Stimulated activated CD8-positive, alpha-beta memory T cell treated with anti-CD3 and anti-CD28 coated beads, Interleukin-7, amount 100 ng/mL, for 1 hour (primary cell): ENCODE data around the gene PDK2.

Experiments used
- DNase-seq, 2 donors: peaks; one replicate each; pipeline ENCODE4 v3.0.0-alpha.2; 2020; ENCODE audit warnings: low read depth in 2 of 2

The PDK2 gene

GRCh38 chr17:50094753-50095619 lies at the start of gene PDK2:
Gene PDK2 (plus strand): TSS chr17:50095351. CDS start chr17:50095436, 85 bp downstream.
- peak; percentile 91 to 92 for DNase-seq

- DNase-seq, result no peak
These were observed 49.0 kb upstream of the PDK2 start for GRCh38 chr17:50046179-50046578.

- no peak for DNase-seq
These were observed 48.5 kb upstream of the PDK2 start for GRCh38 chr17:50046667-50047066.

- DNase-seq, result no peak
These were observed 48.1 kb upstream of the PDK2 start for GRCh38 chr17:50047083-50047482.

GRCh38 chr17:50047488-50048126 lies 47.5 kb upstream of the PDK2 start:
- no peak for DNase-seq

GRCh38 chr17:50048146-50048720 lies 46.9 kb upstream of the PDK2 start:
- DNase-seq, result no peak

GRCh38 chr17:50048988-50049387 lies 46.2 kb upstream of the PDK2 start:
- no peak for DNase-seq

GRCh38 chr17:50049636-50050035 lies 45.5 kb upstream of the PDK2 start:
- no peak for DNase-seq

- no peak for DNase-seq
These were observed 44.6 kb upstream of the PDK2 start for GRCh38 chr17:50050431-50051032.

- no peak for DNase-seq
These were observed 44.0 kb upstream of the PDK2 start for GRCh38 chr17:50051082-50051576.

- DNase-seq, result no peak
These were observed 43.5 kb upstream of the PDK2 start for GRCh38 chr17:50051606-50052005.

GRCh38 chr17:50052241-50052796 lies 42.8 kb upstream of the PDK2 start:
- no peak for DNase-seq

- no peak for DNase-seq
These were observed 42.1 kb upstream of the PDK2 start for GRCh38 chr17:50052822-50053653.

- DNase-seq, result no peak
These were observed 41.5 kb upstream of the PDK2 start for GRCh38 chr17:50053654-50053960.

- no peak for DNase-seq
These were observed 40.1 kb upstream of the PDK2 start for GRCh38 chr17:50055055-50055425.

- DNase-seq, result peak in 1 of 2 donors; percentile 40
These were observed 39.5 kb upstream of the PDK2 start, which contains the start of gene ITGA3 for GRCh38 chr17:50055426-50056216. Gene ITGA3 (plus strand): TSS chr17:50056110. CDS start chr17:50056440, 330 bp downstream.

- DNase-seq, result peak; percentile 21 to 33
These were observed 38.8 kb upstream of the PDK2 start for GRCh38 chr17:50056217-50056960.

- no peak for DNase-seq
These were observed 38.2 kb upstream of the PDK2 start for GRCh38 chr17:50056961-50057330.

GRCh38 chr17:50057521-50057991 lies 37.6 kb upstream of the PDK2 start:
- no peak for DNase-seq
